ENCODE results near the gene TSPAN18. TPM values are rescaled to one million over a fixed set of nuclear protein-coding genes. Genes with fewer than 3 reads are reported as not detected.

The TSPAN18 gene
- total RNA-seq, 1 donor from 2014 or later, result 31.7 TPM

GRCh38 chr11:44950031-44950624 is 223.4 kb downstream of the TSPAN18 start:
- peaks cover 4% of the 10 kb centered on the region for H3K79me2 ChIP-seq (ENCODE audit: insufficient read depth, low read length)
- peaks cover 6% of the 10 kb centered on the region for H3K4me1 ChIP-seq (ENCODE audit: insufficient read depth, low read length)
- Mint-ChIP-seq H3K27ac (ENCODE audit: unreplicated experiment) (no peak overlapping the region), H3K4me3 (ENCODE audit: unreplicated experiment) (peak overlapping the region; percentile 83), H3K4me1 (ENCODE audit: low read depth, unreplicated experiment) (peaks cover 24% of the 10 kb centered on the region), H3K9me3 (ENCODE audit: unreplicated experiment) (no peaks in the 10 kb centered on the region), H3K36me3 (ENCODE audit: low read depth, unreplicated experiment) (no peaks in the 10 kb centered on the region), H3K27me3 (ENCODE audit: low read depth, unreplicated experiment) (no peaks in the 10 kb centered on the region)
- peak overlapping the region; percentile 76 for H3K9ac ChIP-seq (ENCODE audit: low read length)
- H2AFZ ChIP-seq (ENCODE audit: low read depth, low read length), result peak overlapping the region; percentile 85
- FAIRE-seq (no peak), DNase-seq (ENCODE audit: low read depth) (no peak)
- H3K4me2 ChIP-seq (ENCODE audit: low read length), result peak overlapping the region; percentile 99
- peak overlapping the region; percentile 74 for H3K4me3 ChIP-seq (ENCODE audit: insufficient read depth, low read depth, low read length)
- H4K20me1 ChIP-seq (ENCODE audit: insufficient read depth, low read length), result peaks cover 43% of the 10 kb centered on the region
- TF ChIP-seq CTCF (IDR thresholded peaks at IDR 0.05; ENCODE audit: insufficient read depth, low read depth, low read length) (no peak), EZH2 (IDR thresholded peaks at IDR 0.05; ENCODE audit: insufficient read depth, low read length) (no peak)
- no peaks in the 10 kb centered on the region for H3K27me3 ChIP-seq (ENCODE audit: insufficient read depth, low read length)
- no peaks in the 10 kb centered on the region for H3K36me3 ChIP-seq (ENCODE audit: insufficient read depth, low read length)
- H3K27ac ChIP-seq (ENCODE audit: low read depth, low read length), result no peak overlapping the region
- no peaks in the 10 kb centered on the region for H3K9me3 ChIP-seq (ENCODE audit: insufficient read depth, low read depth, low read length)

GRCh38 chr11:44950625-44951476 is 224.1 kb downstream of the TSPAN18 start, which contains the start of gene TP53I11:
Gene TP53I11 (minus strand): TSS chr11:44950883. CDS start chr11:44938335, 12,548 bp downstream.
- H3K4me1 Mint-ChIP-seq (ENCODE audit: low read depth, unreplicated experiment), result peaks cover 30% of the 10 kb centered on the region
- DNase-seq (ENCODE audit: low read depth) (peak; percentile 55), FAIRE-seq (no peak)
- Histone ChIP-seq H3K4me3 (ENCODE audit: insufficient read depth, low read depth, low read length) (peak within 1 kb of the TSS; percentile 74), H2AFZ (ENCODE audit: low read depth, low read length) (peak within 1 kb of the TSS; percentile 85), H3K27me3 (ENCODE audit: insufficient read depth, low read length) (no peaks in the 10 kb centered on the region), H3K9ac (ENCODE audit: low read length) (peak within 1 kb of the TSS; percentile 76), H3K79me2 (ENCODE audit: insufficient read depth, low read length) (peaks cover 4% of the 10 kb centered on the region), H3K9me3 (ENCODE audit: insufficient read depth, low read depth, low read length) (no peaks in the 10 kb centered on the region), H3K4me2 (ENCODE audit: low read length) (peak within 1 kb of the TSS; percentile 99), H3K4me1 (ENCODE audit: insufficient read depth, low read length) (peaks cover 13% of the 10 kb centered on the region), H3K36me3 (ENCODE audit: insufficient read depth, low read length) (no peaks in the 10 kb centered on the region), H4K20me1 (ENCODE audit: insufficient read depth, low read length) (peaks cover 36% of the 10 kb centered on the region), H3K27ac (ENCODE audit: low read depth, low read length) (no peak within 1 kb of the TSS)
- no peaks in the 10 kb centered on the region for H3K36me3 Mint-ChIP-seq (ENCODE audit: low read depth, unreplicated experiment)
- TF ChIP-seq CTCF (IDR thresholded peaks at IDR 0.05; ENCODE audit: insufficient read depth, low read depth, low read length) (peak; percentile 29), EZH2 (IDR thresholded peaks at IDR 0.05; ENCODE audit: insufficient read depth, low read length) (no peak)
- no peaks in the 10 kb centered on the region for H3K9me3 Mint-ChIP-seq (ENCODE audit: unreplicated experiment)
- H3K4me3 Mint-ChIP-seq (ENCODE audit: unreplicated experiment), result peak within 1 kb of the TSS; percentile 83
- no peaks in the 10 kb centered on the region for H3K27me3 Mint-ChIP-seq (ENCODE audit: low read depth, unreplicated experiment)
- no peak within 1 kb of the TSS for H3K27ac Mint-ChIP-seq (ENCODE audit: unreplicated experiment)
